ENCODE results near the gene TRIM28.

- TF ChIP-seq CTCF (IDR thresholded peaks at IDR 0.05; ENCODE audit: poor library complexity, severe bottlenecking) (no peak), POLR2AphosphoS5 (IDR thresholded peaks at IDR 0.05) (no peak), EZH2 (IDR thresholded peaks at IDR 0.05; ENCODE audit: borderline replicate concordance, insufficient read depth, low read length, poor library complexity, severe bottlenecking) (no peak), RAD21 (conservative IDR thresholded peaks at IDR 0.05) (no peak), MXI1 (conservative IDR thresholded peaks at IDR 0.05; ENCODE audit: poor library complexity, severe bottlenecking) (no peak), TAF1 (IDR thresholded peaks at IDR 0.05; ENCODE audit: low read depth) (no peak), REST (IDR thresholded peaks at IDR 0.05; ENCODE audit: borderline replicate concordance) (no peak), EP300 (conservative IDR thresholded peaks at IDR 0.05; ENCODE audit: poor library complexity, severe bottlenecking) (no peak), SMC3 (conservative IDR thresholded peaks at IDR 0.05; ENCODE audit: poor library complexity) (no peak)
These were observed 42.4 kb downstream of the TRIM28 start for GRCh38 chr19:58586133-58586765.
